WERI-Rb-1 (cell line): ENCODE measurements around the gene TEDDM1.

ENCODE experiments used
- DNase-seq: peaks from one replicate; pipeline ENCODE4 v3.0.0-alpha.2; 2020
- H3K27ac ChIP-seq: fragments of 250-450 bp; sonication (Bioruptor Pico); 2 replicates; pipeline ENCODE4 v1.5.1; 2020; ENCODE audit warnings: mild to moderate bottlenecking, moderate library complexity
- H3K27me3 ChIP-seq: fragments of 250-450 bp; sonication (Bioruptor Pico); 2 replicates; pipeline ENCODE4 v1.5.1; 2021; ENCODE audit warnings: mild to moderate bottlenecking, low read depth, moderate library complexity; ENCODE audit not compliant: insufficient read depth, severe bottlenecking
- H3K36me3 ChIP-seq: fragments of 250-450 bp; sonication (Bioruptor Pico); 2 replicates; pipeline ENCODE4 v1.5.1; 2020; ENCODE audit warnings: mild to moderate bottlenecking, moderate library complexity
- H3K4me3 ChIP-seq: 2 replicates; pipeline ENCODE4 v1.5.1; 2011; ENCODE audit warnings: low read depth, mild to moderate bottlenecking, control low read depth, low read length
- H3K9me3 ChIP-seq: fragments of 250-450 bp; sonication (Bioruptor Pico); 2 replicates; pipeline ENCODE4 v1.5.1; 2021; ENCODE audit warnings: mild to moderate bottlenecking, moderate library complexity; ENCODE audit not compliant: severe bottlenecking
- CTCF ChIP-seq: IDR thresholded peaks from 2 replicates; pipeline ENCODE4 v1.5.1; 2011; ENCODE audit warnings: low read depth, mild to moderate bottlenecking, control low read depth, inconsistent platforms, low read length

Gene TEDDM1

GRCh38 chr1:182374101-182374834, 26.2 kb downstream of the TEDDM1 start:
- no peaks in the 10 kb centered on the region for H3K27me3 ChIP-seq
- no peaks in the 10 kb centered on the region for H3K36me3 ChIP-seq
- no peaks in the 10 kb centered on the region for H3K9me3 ChIP-seq
- no peak overlapping the region for H3K4me3 ChIP-seq
- no peak overlapping the region for H3K27ac ChIP-seq
- no peak for DNase-seq
- TF ChIP-seq CTCF, result no peak

GRCh38 chr1:182370532-182370931, 29.9 kb downstream of the TEDDM1 start:
- Histone ChIP-seq H3K27me3 (no peaks in the 10 kb centered on the region), H3K27ac (no peak overlapping the region), H3K36me3 (no peaks in the 10 kb centered on the region), H3K9me3 (no peaks in the 10 kb centered on the region), H3K4me3 (no peak overlapping the region)
- DNase-seq, result no peak
- no peak for TF ChIP-seq CTCF

GRCh38 chr1:182368903-182369302, 31.6 kb downstream of the TEDDM1 start:
- DNase-seq, result no peak
- H3K9me3 ChIP-seq, result no peaks in the 10 kb centered on the region
- no peaks in the 10 kb centered on the region for H3K27me3 ChIP-seq
- H3K4me3 ChIP-seq, result no peak overlapping the region
- no peak overlapping the region for H3K27ac ChIP-seq
- H3K36me3 ChIP-seq, result no peaks in the 10 kb centered on the region
- TF ChIP-seq CTCF, result no peak

- no peaks in the 10 kb centered on the region for H3K27me3 ChIP-seq
These were observed 32.1 kb downstream of the TEDDM1 start for GRCh38 chr1:182368358-182368757.

GRCh38 chr1:182367926-182368325, 32.5 kb downstream of the TEDDM1 start:
- TF ChIP-seq CTCF, result no peak
- H3K27me3 ChIP-seq, result no peaks in the 10 kb centered on the region

More at GRCh38 chr1:182368358-182368757, 32.1 kb downstream of the TEDDM1 start:
- Histone ChIP-seq H3K4me3 (no peak overlapping the region), H3K36me3 (no peaks in the 10 kb centered on the region), H3K27ac (no peak overlapping the region), H3K9me3 (no peaks in the 10 kb centered on the region)
- no peak for DNase-seq
- no peak for TF ChIP-seq CTCF

GRCh38 chr1:182366596-182366995, 33.9 kb downstream of the TEDDM1 start:
- H3K27ac ChIP-seq, result no peak overlapping the region

More at GRCh38 chr1:182367926-182368325, 32.5 kb downstream of the TEDDM1 start:
- no peak overlapping the region for H3K27ac ChIP-seq
- no peaks in the 10 kb centered on the region for H3K36me3 ChIP-seq
- H3K4me3 ChIP-seq, result no peak overlapping the region
- no peaks in the 10 kb centered on the region for H3K9me3 ChIP-seq
- no peak for DNase-seq

More at GRCh38 chr1:182366596-182366995, 33.9 kb downstream of the TEDDM1 start:
- Histone ChIP-seq H3K27me3 (no peaks in the 10 kb centered on the region), H3K9me3 (no peaks in the 10 kb centered on the region), H3K36me3 (no peaks in the 10 kb centered on the region), H3K4me3 (no peak overlapping the region)
- no peak for TF ChIP-seq CTCF
- no peak for DNase-seq
